Progenitor cell of endocrine pancreas (in vitro differentiated cells): ENCODE measurements around the gene CDH4. TPM values are rescaled to one million over a fixed set of nuclear protein-coding genes. Genes with fewer than 3 reads are reported as not detected.

Source experiments
- DNase-seq: peaks from one replicate; pipeline ENCODE4 v3.0.0; 2021; ENCODE audit warnings: low spot score; ENCODE audit not compliant: unreplicated experiment
- H3K27ac Mint-ChIP-seq: 2 replicates; pipeline ENCODE4 v1.8.0; 2021; ENCODE audit warnings: mild to moderate bottlenecking, moderate library complexity, mixed read lengths
- H3K27me3 Mint-ChIP-seq: 2 replicates; pipeline ENCODE4 v1.8.0; 2021; ENCODE audit warnings: mixed read lengths
- H3K36me3 Mint-ChIP-seq: 2 replicates; pipeline ENCODE4 v1.8.0; 2022; ENCODE audit warnings: mixed read lengths; ENCODE audit not compliant: insufficient read depth
- H3K4me1 Mint-ChIP-seq: 2 replicates; pipeline ENCODE4 v1.8.0; 2021; ENCODE audit warnings: low read depth, mixed read lengths
- H3K4me3 Mint-ChIP-seq: 2 replicates; pipeline ENCODE4 v1.8.0; 2021; ENCODE audit warnings: low read depth, mild to moderate bottlenecking, moderate library complexity, mixed read lengths
- H3K9me3 Mint-ChIP-seq: 2 replicates; pipeline ENCODE4 v1.8.0; 2021; ENCODE audit warnings: low read depth, mixed read lengths
- CTCF ChIP-seq: fragments of 200-600 bp; sonication (generic); IDR thresholded peaks from one replicate; pipeline ENCODE4 v1.5.0; 2021; ENCODE audit warnings: antibody characterized with exemption, mild to moderate bottlenecking; ENCODE audit not compliant: unreplicated experiment
- total RNA-seq: library from RNA; stranded (reverse); gene quantifications from 2 replicates; pipeline ENCODE4 v1.2.1, GENCODE V29; 2021

Gene CDH4
- total RNA-seq, 1 donor from 2014 or later, result 0.43 TPM

GRCh38 chr20:61482056-61482887 is 230.2 kb downstream of the CDH4 start:
- no peaks in the 10 kb centered on the region for H3K4me1 Mint-ChIP-seq
- no peak overlapping the region for H3K4me3 Mint-ChIP-seq
- no peaks in the 10 kb centered on the region for H3K9me3 Mint-ChIP-seq
- H3K36me3 Mint-ChIP-seq, result no peaks in the 10 kb centered on the region
- no peak for DNase-seq
- no peak overlapping the region for H3K27ac Mint-ChIP-seq
- no peak for TF ChIP-seq CTCF
- peaks cover 7% of the 10 kb centered on the region for H3K27me3 Mint-ChIP-seq

GRCh38 chr20:61482901-61483300 is 230.8 kb downstream of the CDH4 start:
- H3K27ac Mint-ChIP-seq, result no peak overlapping the region
- H3K4me3 Mint-ChIP-seq, result no peak overlapping the region
- H3K4me1 Mint-ChIP-seq, result peaks cover 2% of the 10 kb centered on the region

GRCh38 chr20:61483336-61484067 is 231.4 kb downstream of the CDH4 start:
- H3K27me3 Mint-ChIP-seq, result no peaks in the 10 kb centered on the region
- no peaks in the 10 kb centered on the region for H3K9me3 Mint-ChIP-seq
- H3K36me3 Mint-ChIP-seq, result no peaks in the 10 kb centered on the region
- H3K4me3 Mint-ChIP-seq, result no peak overlapping the region
- H3K4me1 Mint-ChIP-seq, result peaks cover 2% of the 10 kb centered on the region
- DNase-seq, result no peak
- no peak for TF ChIP-seq CTCF
- H3K27ac Mint-ChIP-seq, result no peak overlapping the region

More at GRCh38 chr20:61482901-61483300, 230.8 kb downstream of the CDH4 start:
- Mint-ChIP-seq H3K27me3 (peaks cover 3% of the 10 kb centered on the region), H3K36me3 (no peaks in the 10 kb centered on the region), H3K9me3 (no peaks in the 10 kb centered on the region)
- DNase-seq, result no peak
- no peak for TF ChIP-seq CTCF

GRCh38 chr20:61486198-61486597 is 234.1 kb downstream of the CDH4 start:
- Mint-ChIP-seq H3K36me3 (no peaks in the 10 kb centered on the region), H3K4me1 (peaks cover 2% of the 10 kb centered on the region), H3K9me3 (no peaks in the 10 kb centered on the region), H3K27ac (no peak overlapping the region), H3K27me3 (no peaks in the 10 kb centered on the region), H3K4me3 (no peak overlapping the region)
- no peak for DNase-seq
- TF ChIP-seq CTCF, result no peak

GRCh38 chr20:61487346-61487996 is 235.4 kb downstream of the CDH4 start:
- Mint-ChIP-seq H3K4me3 (no peak overlapping the region), H3K4me1 (peaks cover 2% of the 10 kb centered on the region)

More at GRCh38 chr20:61487346-61487996, 235.4 kb downstream of the CDH4 start:
- H3K36me3 Mint-ChIP-seq, result no peaks in the 10 kb centered on the region
- no peak for TF ChIP-seq CTCF
- no peaks in the 10 kb centered on the region for H3K27me3 Mint-ChIP-seq
- no peak for DNase-seq
- H3K9me3 Mint-ChIP-seq, result no peaks in the 10 kb centered on the region
- H3K27ac Mint-ChIP-seq, result no peak overlapping the region
